Right lung (tissue), 5 donors: Measurements from ENCODE around the gene SMURF1. TPM values are rescaled to one million over a fixed set of nuclear protein-coding genes. Genes with fewer than 3 reads are reported as not detected.
A peak's percentile ranks its signal among the peaks of the same experiment; 100 is the strongest.

Source experiments
- DNase-seq, 2 donors: peaks; one replicate each; pipeline ENCODE4 v3.0.0-alpha.2; 2013
- polyA plus RNA-seq, 5 donors: library from polyadenylated mRNA; unstranded; fragments of 120-200 nt; gene quantifications; one replicate each; pipeline versions ENCODE4 v1.2.1 to v1.2.3, GENCODE V29; 2013; ENCODE audit warnings: inconsistent platforms in 1 of 5, low replicate concordance in 1 of 5; ENCODE audit not compliant: insufficient read length in 5 of 5, insufficient read depth in 1 of 5

SMURF1 gene
- polyA plus RNA-seq, 5 donors = 14.5 to 19.1 (median 16.1) TPM

GRCh38 chr7:99098824-99099498 is 44.9 kb downstream of the SMURF1 start:
- no peak for DNase-seq

- no peak for DNase-seq
Measured at GRCh38 chr7:99098286-99098823, 45.6 kb downstream of the SMURF1 start.

DNA sequence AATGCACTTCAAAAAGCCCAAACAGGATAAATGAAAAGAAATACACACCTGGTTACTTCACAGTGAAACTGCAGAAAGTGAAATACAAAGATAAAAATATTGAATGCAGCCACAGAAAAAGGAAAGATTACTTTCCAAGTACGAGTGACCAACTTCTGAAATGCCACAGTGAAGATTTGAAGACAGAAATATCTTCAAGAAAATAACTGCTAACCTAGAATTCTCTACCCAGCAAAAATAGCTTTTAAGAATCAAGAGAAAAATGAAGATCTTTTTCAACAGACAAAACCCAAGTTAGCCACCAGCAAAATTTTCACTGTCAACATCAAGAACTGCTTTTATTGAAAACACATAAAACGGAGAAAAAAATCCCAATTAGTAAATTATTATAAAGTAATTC is 46.2 kb downstream of the SMURF1 start:
- DNase-seq = no peak

DNA sequence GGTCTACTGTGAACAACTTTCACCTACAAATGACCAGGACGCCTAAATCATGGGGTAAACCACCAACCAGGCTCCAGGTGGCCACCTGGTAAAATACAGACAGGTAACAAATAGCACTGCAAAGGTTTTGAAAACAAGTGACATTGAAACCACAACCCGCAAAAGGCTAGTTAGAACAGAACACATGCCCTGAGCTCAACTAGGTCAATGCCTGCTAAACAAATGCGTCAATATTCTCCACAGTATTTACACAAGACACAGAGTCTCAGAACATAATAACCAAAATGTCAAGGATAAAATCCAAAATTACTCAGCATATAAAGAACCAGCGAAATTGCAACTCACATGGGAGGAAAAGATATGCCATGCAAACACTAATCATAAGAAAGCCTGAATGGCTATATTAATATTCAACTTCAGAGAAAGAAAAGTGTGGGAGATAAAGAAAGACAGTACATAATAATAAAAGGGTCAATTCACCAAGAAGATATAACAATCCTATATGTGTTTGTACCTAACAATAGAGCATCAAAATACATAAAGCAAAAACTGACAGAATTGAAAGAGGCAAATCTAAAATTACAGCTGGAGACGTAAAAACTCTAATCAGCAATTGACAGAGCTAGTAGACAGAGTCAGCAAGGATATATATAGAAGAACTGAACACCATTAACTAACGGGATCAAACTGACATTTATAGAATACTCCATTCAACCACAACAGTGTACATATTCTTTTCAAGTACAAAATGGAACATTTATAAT is 47.6 kb downstream of the SMURF1 start:
- DNase-seq = no peak

GRCh38 chr7:99095698-99096097 is 48.2 kb downstream of the SMURF1 start:
- peak; percentile 28 to 33 for DNase-seq

DNA sequence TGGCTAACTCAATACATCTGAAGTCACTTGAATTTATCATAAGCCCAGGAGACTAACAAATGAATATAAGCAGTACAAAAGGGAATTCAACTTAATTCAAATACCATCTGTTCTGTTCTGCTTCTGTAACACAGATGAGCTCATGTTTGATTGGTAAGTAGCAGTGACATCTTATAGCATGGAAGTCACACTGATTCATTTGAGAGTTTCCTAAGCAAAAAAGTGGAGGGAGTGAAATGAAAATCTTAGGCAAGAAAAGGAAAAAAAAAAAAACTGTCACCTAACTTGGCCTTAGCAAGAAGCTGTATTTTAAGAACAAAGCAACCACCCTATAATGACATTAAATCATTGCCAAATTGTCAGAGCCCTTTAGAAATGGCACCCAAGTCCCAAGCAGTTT is 49.5 kb downstream of the SMURF1 start:
- DNase-seq = no peak

- DNase-seq = no peak
Measured at GRCh38 chr7:99092064-99092720, 51.7 kb downstream of the SMURF1 start.

- no peak for DNase-seq
Measured at GRCh38 chr7:99090771-99091542, 53.0 kb downstream of the SMURF1 start.

DNA sequence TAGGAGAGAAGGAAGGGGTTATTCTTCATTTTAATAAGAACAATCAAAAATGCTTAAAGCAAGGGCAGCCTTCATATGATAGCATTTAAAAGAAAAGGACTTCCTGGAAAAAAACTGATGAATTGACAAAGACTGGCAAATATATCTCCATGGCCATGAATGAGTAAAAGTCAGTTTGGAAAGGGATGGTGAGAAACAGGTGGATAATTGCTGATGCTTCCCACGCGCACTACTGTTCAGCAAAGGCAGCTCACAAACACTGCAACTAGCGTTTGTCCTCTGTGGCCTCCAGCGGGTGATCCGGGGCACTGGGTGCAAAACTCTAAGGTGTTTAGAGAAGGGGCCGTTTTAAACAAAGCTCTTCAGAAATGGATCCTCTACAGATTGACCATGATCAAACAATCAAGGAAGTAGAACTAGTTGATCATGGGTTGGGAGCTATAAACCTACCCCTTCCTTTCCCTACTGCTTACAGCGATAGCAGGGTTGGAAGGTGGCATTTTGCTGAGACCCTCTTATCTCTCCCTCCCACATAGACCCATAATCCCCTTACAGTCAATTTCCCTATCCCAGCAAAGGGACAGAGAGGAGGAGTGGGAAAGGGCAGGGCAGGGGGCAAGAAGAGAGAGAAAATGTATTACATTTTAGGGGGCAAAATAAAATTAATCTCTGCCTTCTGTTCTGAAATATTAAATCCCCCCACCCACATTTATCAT is 53.8 kb downstream of the SMURF1 start:
- no peak for DNase-seq

- no peak for DNase-seq
Measured at GRCh38 chr7:99086944-99087343, 57.0 kb downstream of the SMURF1 start.

- DNase-seq = no peak
Measured at GRCh38 chr7:99086532-99086931, 57.4 kb downstream of the SMURF1 start.

GRCh38 chr7:99083733-99084132 is 60.2 kb downstream of the SMURF1 start:
- no peak for DNase-seq

DNA sequence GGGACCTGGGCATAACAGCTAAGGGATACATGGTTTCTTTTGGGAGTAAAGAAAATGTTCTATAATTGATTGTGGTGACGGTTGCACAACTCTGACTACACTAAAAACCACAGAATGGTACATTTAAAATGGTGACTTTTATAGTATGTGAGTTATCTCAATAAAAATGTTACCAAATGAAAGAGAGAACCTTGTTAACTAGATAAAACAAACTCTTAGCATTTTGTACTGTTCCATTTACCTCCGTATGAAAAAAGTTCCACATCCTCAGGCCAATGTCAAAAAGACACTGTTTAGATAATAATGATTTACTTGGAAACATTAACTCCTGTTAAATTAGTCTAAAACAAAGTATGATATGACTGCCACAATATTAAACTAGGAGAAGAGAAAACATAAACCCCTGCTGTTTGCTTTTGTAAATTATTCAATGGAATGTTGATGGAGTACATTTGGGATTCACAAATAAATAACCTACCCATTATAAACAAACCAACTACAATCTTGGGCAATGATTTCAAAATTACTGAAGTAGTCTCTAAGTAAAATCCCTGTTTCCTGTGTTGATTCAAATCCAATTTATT is 60.7 kb downstream of the SMURF1 start:
- no peak for DNase-seq

- DNase-seq = no peak
Measured at GRCh38 chr7:99080679-99081078, 63.2 kb downstream of the SMURF1 start.

DNA sequence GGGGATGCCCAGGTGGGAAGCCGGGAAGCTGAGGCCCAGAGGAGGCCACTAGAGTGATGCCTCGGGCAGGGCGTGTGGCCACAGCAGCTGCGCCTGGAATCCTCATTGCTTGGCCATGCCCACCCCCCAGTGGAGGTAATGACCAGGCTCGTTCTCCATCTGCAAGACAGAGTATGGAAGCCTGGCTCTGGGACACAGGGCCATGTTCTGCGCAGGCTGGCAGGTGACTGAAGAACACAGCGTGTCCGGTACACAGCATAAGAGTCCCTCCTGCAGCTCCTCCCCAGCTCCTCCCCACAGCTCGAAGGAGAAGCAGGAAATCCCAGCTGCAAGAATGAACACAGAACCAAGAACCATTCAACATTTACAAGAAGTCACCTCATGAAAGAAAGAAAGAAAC is 64.8 kb downstream of the SMURF1 start:
- DNase-seq = no peak

GRCh38 chr7:99078416-99078815 is 65.5 kb downstream of the SMURF1 start:
- no peak for DNase-seq

DNA sequence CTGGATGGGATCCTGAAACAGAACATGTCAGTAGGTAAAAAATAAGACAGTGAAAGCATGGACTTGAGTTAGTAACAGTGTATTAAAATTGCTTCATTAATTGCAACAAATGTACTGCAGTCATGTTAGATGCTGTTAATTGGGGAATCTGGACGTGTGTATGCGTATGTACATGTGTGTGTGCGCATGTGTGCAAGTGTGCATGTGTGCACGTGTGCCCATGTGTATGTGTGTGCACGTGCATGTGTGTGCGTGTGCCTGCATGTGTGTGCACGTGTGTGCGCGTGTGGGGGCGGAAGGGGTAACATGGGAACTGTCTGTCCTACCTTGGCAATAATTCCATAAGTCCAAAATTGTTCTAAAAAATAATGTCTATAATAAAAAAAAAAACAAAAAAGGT is 67.3 kb downstream of the SMURF1 start:
- no peak for DNase-seq

DNA sequence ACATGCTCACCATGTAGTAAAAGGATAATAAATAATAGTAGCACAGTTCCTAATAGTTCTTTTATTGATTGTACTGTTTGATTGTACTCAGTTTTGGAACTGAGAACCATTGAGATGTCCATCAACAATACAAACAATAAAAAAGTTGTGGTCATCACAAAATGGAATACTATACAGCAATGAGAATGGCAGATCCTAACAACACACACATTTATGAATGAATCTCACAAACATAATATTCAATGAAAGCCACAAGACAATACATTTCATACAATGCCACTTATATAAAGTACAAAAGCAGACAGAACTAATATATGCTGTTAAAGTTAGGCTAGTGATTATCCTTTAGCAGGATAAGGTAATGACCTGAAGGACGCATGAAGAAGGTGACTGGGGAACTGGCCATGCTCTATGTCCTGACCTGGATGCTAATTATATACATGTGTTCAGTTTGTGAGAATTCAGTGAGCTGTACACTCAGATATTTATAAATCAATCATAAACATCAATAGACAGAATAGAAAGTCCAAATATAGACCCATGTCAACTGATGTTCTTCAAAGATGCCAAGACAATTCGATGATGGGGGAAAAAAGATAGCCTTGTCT is 70.0 kb downstream of the SMURF1 start:
- DNase-seq = no peak

DNA sequence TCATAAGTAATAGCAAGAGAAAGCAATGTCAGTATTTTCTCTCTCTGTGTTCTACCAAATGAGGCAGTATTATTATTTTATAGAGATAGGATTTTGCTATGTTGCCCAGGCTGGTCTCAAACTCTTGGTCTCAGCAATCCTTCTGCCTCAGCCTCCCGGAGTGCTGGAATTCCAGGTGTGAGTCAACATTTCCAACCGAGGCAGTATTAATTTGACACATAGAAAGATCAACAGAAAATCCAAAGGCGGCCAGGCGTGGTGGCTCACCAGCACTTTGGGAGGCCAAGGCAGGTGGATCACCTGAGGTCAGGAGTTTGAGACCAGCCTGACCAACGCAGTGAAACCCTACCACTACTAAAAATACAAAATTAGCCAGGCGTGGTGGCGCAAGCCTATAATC is 71.8 kb downstream of the SMURF1 start:
- DNase-seq = no peak

GRCh38 chr7:99070361-99070760 is 73.5 kb downstream of the SMURF1 start:
- DNase-seq = no peak
